ENCODE data around the gene NXPH1. TPM values are rescaled to one million over a fixed set of nuclear protein-coding genes. Genes with fewer than 3 reads are reported as not detected.

NXPH1 gene
- polyA plus RNA-seq, 1 donor from 2014 or later: 15.9 TPM

- Histone ChIP-seq H3K36me3 (ENCODE audit: insufficient read depth, low read length) (no peaks in the 10 kb centered on the region), H4K20me1 (ENCODE audit: insufficient read depth) (no peaks in the 10 kb centered on the region), H3K9me3 (ENCODE audit: low read length) (no peaks in the 10 kb centered on the region), H3K9ac (ENCODE audit: low read length) (no peak overlapping the region), H3K4me3 (ENCODE audit: low read length) (no peak overlapping the region), H3K79me2 (replicated peaks; ENCODE audit: insufficient read depth, low read length) (no peaks in the 10 kb centered on the region), H3K27ac (ENCODE audit: low read length) (no peak overlapping the region), H3K9me2 (ENCODE audit: insufficient read depth, low read length) (no peaks in the 10 kb centered on the region), H3K4me2 (ENCODE audit: low read length) (no peak overlapping the region), H3F3A (ENCODE audit: insufficient read depth, low read length, poor library complexity, severe bottlenecking) (no peaks in the 10 kb centered on the region), H3K27me3 (ENCODE audit: insufficient read depth, low read depth, low read length) (no peaks in the 10 kb centered on the region), H2AFZ (ENCODE audit: low read depth, low read length) (no peak overlapping the region)
- no peak for TF ChIP-seq EP300 (conservative IDR thresholded peaks at IDR 0.05; ENCODE audit: poor library complexity, severe bottlenecking)
- no peak for TF ChIP-seq MXI1 (conservative IDR thresholded peaks at IDR 0.05; ENCODE audit: poor library complexity, severe bottlenecking)
- TF ChIP-seq TAF1 (IDR thresholded peaks at IDR 0.05; ENCODE audit: low read depth): no peak
- TF ChIP-seq CTCF (IDR thresholded peaks at IDR 0.05; ENCODE audit: poor library complexity, severe bottlenecking): no peak
- TF ChIP-seq EZH2 (IDR thresholded peaks at IDR 0.05; ENCODE audit: borderline replicate concordance, insufficient read depth, low read length, poor library complexity, severe bottlenecking): no peak
- TF ChIP-seq, protein P1, sequence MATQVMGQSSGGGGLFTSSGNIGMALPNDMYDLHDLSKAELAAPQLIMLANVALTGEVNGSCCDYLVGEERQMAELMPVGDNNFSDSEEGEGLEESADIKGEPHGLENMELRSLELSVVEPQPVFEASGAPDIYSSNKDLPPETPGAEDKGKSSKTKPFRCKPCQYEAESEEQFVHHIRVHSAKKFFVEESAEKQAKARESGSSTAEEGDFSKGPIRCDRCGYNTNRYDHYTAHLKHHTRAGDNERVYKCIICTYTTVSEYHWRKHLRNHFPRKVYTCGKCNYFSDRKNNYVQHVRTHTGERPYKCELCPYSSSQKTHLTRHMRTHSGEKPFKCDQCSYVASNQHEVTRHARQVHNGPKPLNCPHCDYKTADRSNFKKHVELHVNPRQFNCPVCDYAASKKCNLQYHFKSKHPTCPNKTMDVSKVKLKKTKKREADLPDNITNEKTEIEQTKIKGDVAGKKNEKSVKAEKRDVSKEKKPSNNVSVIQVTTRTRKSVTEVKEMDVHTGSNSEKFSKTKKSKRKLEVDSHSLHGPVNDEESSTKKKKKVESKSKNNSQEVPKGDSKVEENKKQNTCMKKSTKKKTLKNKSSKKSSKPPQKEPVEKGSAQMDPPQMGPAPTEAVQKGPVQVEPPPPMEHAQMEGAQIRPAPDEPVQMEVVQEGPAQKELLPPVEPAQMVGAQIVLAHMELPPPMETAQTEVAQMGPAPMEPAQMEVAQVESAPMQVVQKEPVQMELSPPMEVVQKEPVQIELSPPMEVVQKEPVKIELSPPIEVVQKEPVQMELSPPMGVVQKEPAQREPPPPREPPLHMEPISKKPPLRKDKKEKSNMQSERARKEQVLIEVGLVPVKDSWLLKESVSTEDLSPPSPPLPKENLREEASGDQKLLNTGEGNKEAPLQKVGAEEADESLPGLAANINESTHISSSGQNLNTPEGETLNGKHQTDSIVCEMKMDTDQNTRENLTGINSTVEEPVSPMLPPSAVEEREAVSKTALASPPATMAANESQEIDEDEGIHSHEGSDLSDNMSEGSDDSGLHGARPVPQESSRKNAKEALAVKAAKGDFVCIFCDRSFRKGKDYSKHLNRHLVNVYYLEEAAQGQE (IDR thresholded peaks at IDR 0.05; ENCODE audit: borderline replicate concordance): no peak
- TF ChIP-seq RAD21 (conservative IDR thresholded peaks at IDR 0.05): no peak
- no peak for TF ChIP-seq SMC3 (conservative IDR thresholded peaks at IDR 0.05; ENCODE audit: poor library complexity)
- TF ChIP-seq POLR2AphosphoS5 (IDR thresholded peaks at IDR 0.05): no peak
Measured at GRCh38 chr7:8481096-8481495, 47.7 kb downstream of the NXPH1 start.

DNA sequence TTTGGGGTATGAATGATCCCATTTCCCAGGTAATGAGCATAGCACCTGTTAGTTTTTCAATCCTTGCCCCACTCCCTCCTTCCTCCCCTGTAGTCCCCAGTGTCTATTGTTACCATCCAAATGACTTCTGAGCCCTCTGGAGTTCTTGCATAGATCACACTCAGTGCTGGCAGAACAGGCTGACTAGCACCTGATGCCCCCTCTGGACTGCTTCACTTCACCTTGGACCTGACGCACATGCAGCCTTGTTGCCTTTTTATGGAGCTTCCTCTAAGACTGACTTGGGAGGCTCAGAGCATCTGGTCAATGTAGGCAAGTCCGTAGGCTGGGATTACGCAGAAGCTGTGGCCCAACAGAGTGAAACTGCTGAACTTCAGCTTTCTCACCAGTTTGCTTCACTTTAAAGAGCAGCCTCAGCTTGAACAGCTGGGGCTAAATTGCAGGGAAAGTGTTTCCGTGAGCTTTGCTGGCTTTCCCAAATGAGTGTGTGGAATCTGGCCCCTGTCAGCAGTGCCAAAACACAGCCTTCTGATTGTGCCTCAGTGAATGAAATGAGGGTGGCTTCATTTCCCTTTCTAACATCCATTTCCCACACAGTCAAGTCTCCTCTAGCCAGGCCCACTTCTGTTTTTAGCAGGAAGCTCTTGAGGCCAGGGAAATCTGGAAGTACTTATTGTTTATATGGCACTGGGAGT is 48.5 kb downstream of the NXPH1 start:
- no peaks in the 10 kb centered on the region for H3K9me2 ChIP-seq (ENCODE audit: insufficient read depth, low read length)
- H3K27ac ChIP-seq (ENCODE audit: low read length): no peak overlapping the region
- no peaks in the 10 kb centered on the region for H3K36me3 ChIP-seq (ENCODE audit: insufficient read depth, low read length)
- H3K4me2 ChIP-seq (ENCODE audit: low read length): no peak overlapping the region
- no peaks in the 10 kb centered on the region for H3K27me3 ChIP-seq (ENCODE audit: insufficient read depth, low read depth, low read length)
- no peak overlapping the region for H2AFZ ChIP-seq (ENCODE audit: low read depth, low read length)
- no peak for TF ChIP-seq CTCF (IDR thresholded peaks at IDR 0.05; ENCODE audit: poor library complexity, severe bottlenecking)
- no peak overlapping the region for H3K4me3 ChIP-seq (ENCODE audit: low read length)
- no peak overlapping the region for H3K9ac ChIP-seq (ENCODE audit: low read length)
- no peaks in the 10 kb centered on the region for H3K9me3 ChIP-seq (ENCODE audit: low read length)
- no peaks in the 10 kb centered on the region for H4K20me1 ChIP-seq (ENCODE audit: insufficient read depth)
- no peaks in the 10 kb centered on the region for H3F3A ChIP-seq (ENCODE audit: insufficient read depth, low read length, poor library complexity, severe bottlenecking)
- no peaks in the 10 kb centered on the region for H3K79me2 ChIP-seq (replicated peaks; ENCODE audit: insufficient read depth, low read length)

All from neural cell (in vitro differentiated cells).